Body of pancreas (tissue), 4 donors: Measurements from ENCODE around the gene SRSF1.

Experiments used
- CTCF ChIP-seq, 7 experiments: fragments of 450-650 bp in 4 of 7; fragments of 200-600 bp in 3 of 7; sonication (generic) in 3 of 7; IDR thresholded peaks; one replicate each; pipeline ENCODE4 v1.5.1; 2016 to 2019; ENCODE audit warnings: antibody characterized with exemption in 7 of 7
- POLR2A ChIP-seq, 3 donors: fragments of 450-650 bp; IDR thresholded peaks; one replicate each; pipeline ENCODE4 v1.6.1; 2016; ENCODE audit warnings: antibody characterized with exemption in 3 of 3, mild to moderate bottlenecking in 2 of 3

- no peak for TF ChIP-seq CTCF (IDR thresholded peaks at IDR 0.05)
- TF ChIP-seq POLR2A (IDR thresholded peaks at IDR 0.05), result no peak
Measured at GRCh38 chr17:57976594-57976993, 30.5 kb downstream of the SRSF1 start.
